Measurements from ENCODE around the gene RGMB. TPM values are rescaled to one million over a fixed set of nuclear protein-coding genes. Genes with fewer than 3 reads are reported as not detected.

The RGMB gene
- total RNA-seq, 1 experiment from 2014 or later, result 19.3 TPM

GRCh38 chr5:98813755-98814154, 40.3 kb downstream of the RGMB start:
- no peak overlapping the region for H3K56ac ChIP-seq (ENCODE audit: insufficient read length, low read depth, low read length)
- no peak overlapping the region for H3K4ac ChIP-seq (ENCODE audit: low read depth, low read length)
- H4K20me1 ChIP-seq (ENCODE audit: control insufficient read depth, insufficient read depth, insufficient read length), result no peaks in the 10 kb centered on the region
- no peak for TF ChIP-seq CTCF (conservative IDR thresholded peaks at IDR 0.05)
- H4K8ac ChIP-seq (replicated peaks; ENCODE audit: insufficient read length, low read depth, low read length), result no peak overlapping the region
- no peak for DNase-seq
- H2BK120ac ChIP-seq (ENCODE audit: low read depth, low read length, poor library complexity, severe bottlenecking), result no peak overlapping the region
- H2AFZ ChIP-seq (ENCODE audit: low read length), result no peak overlapping the region
- H3K18ac ChIP-seq (ENCODE audit: insufficient read length, low read depth, low read length), result no peak overlapping the region
- no peaks in the 10 kb centered on the region for H3K23me2 ChIP-seq (ENCODE audit: insufficient read length, low read depth, low read length, poor library complexity, severe bottlenecking)
- no peaks in the 10 kb centered on the region for H3K79me2 ChIP-seq (ENCODE audit: insufficient read depth, low read length)
- no peak overlapping the region for H2AK5ac ChIP-seq (ENCODE audit: insufficient read length, low read length)
- Mint-ChIP-seq H3K27ac (no peak overlapping the region), H3K9me3 (peaks cover 0 to 2% of the 10 kb centered on the region in 2 experiments; a peak in 1 of 5 replicates), H3K36me3 (ENCODE audit: insufficient read depth in 1 of 3, low read depth in 3 of 3) (no peaks in the 10 kb centered on the region; a peak in 1 of 7 replicates), H3K4me1 (no peaks in the 10 kb centered on the region; a peak in 1 of 4 replicates), H3K27me3 (ENCODE audit: low read depth) (no peaks in the 10 kb centered on the region), H3K4me3 (no peak overlapping the region)
- H3K27ac ChIP-seq (ENCODE audit: insufficient read length, low read depth, low read length), result no peak overlapping the region
- H3T11ph ChIP-seq (ENCODE audit: low read length), result no peak overlapping the region
- no CpG with 5 or more reads among the region's 3 CpGs for WGBS (ENCODE audit: extremely low coverage, insufficient read length, low lambda C conversion rate)
- no peaks in the 10 kb centered on the region for H3K4me1 ChIP-seq (ENCODE audit: insufficient read depth, low read length)
- no peak overlapping the region for H3K4me2 ChIP-seq (ENCODE audit: insufficient read depth, insufficient read length, low read length)
- H2BK12ac ChIP-seq (ENCODE audit: insufficient read length, low read depth, low read length), result no peak overlapping the region
- no peak overlapping the region for H3K14ac ChIP-seq (ENCODE audit: insufficient read depth, low read length)
- H3K9me3 ChIP-seq (ENCODE audit: control insufficient read depth, low read depth, low read length), result no peaks in the 10 kb centered on the region
- H2BK15ac ChIP-seq (ENCODE audit: low read depth, low read length), result no peak overlapping the region
- H3K79me1 ChIP-seq (ENCODE audit: insufficient read depth, low read depth, low read length, poor library complexity, severe bottlenecking), result no peaks in the 10 kb centered on the region
- H3K9ac ChIP-seq (ENCODE audit: extremely low read depth, insufficient read length, low read length), result no peak overlapping the region
- no peak overlapping the region for H2BK20ac ChIP-seq (ENCODE audit: low read depth, low read length, poor library complexity, severe bottlenecking)
- no peak overlapping the region for H4K91ac ChIP-seq (ENCODE audit: insufficient read length, low read depth, low read length)
- H3K23ac ChIP-seq (ENCODE audit: insufficient read length, low read depth, low read length), result no peak overlapping the region
- H2BK5ac ChIP-seq (ENCODE audit: insufficient read length, low read length), result no peak overlapping the region
- H4K5ac ChIP-seq (ENCODE audit: insufficient read length, low read depth, low read length), result no peak overlapping the region
- H3K27me3 ChIP-seq (ENCODE audit: insufficient read depth, low read length), result no peaks in the 10 kb centered on the region
